Body of pancreas (tissue), 4 donors: ENCODE measurements around the gene ATP10A. TPM values are rescaled to one million over a fixed set of nuclear protein-coding genes. Genes with fewer than 3 reads are reported as not detected.

Experiments
- ATAC-seq: fragments of 150-250 bp; one replicate; pipeline ENCODE4 v1.9.1; 2016
- DNase-seq, 4 donors: peaks; one replicate each; pipeline ENCODE4 v3.0.0-alpha.2; 2019
- H3K27ac ChIP-seq, 4 donors: fragments of 200-600 bp; sonication (generic); 1 replicate in 3 of 4; 2 replicates in 1 of 4; pipeline versions ENCODE4 v1.5.1 to v1.6.1; 2016 to 2019; ENCODE audit warnings: mild to moderate bottlenecking in 1 of 4, mixed read lengths in 1 of 4, moderate library complexity in 1 of 4
- H3K27me3 ChIP-seq, 2 donors: fragments of 200-600 bp; sonication (generic); one replicate each; pipeline ENCODE4 v1.6.0; 2016; ENCODE audit warnings: mild to moderate bottlenecking in 1 of 2
- H3K36me3 ChIP-seq, 2 donors: fragments of 200-600 bp; sonication (generic); replicated peaks in 1 of 2; 2 replicates each; pipeline ENCODE4 v1.5.1; 2016; ENCODE audit warnings: low read depth in 2 of 2; ENCODE audit not compliant: insufficient read depth in 1 of 2
- H3K4me1 ChIP-seq: fragments of 200-600 bp; sonication (generic); one replicate; pipeline ENCODE4 v1.6.0; 2016
- H3K4me3 ChIP-seq, 2 donors: fragments of 200-600 bp; sonication (generic); 1 replicate in 1 of 2; 2 replicates in 1 of 2; pipeline ENCODE4 v1.5.1; 2016 to 2019
- H3K9me3 ChIP-seq, 3 donors: fragments of 200-600 bp; sonication (generic); 1 replicate in 2 of 3; 2 replicates in 1 of 3; pipeline ENCODE4 v1.5.1; 2016
- POLR2A ChIP-seq, 3 donors: fragments of 450-650 bp; IDR thresholded peaks; one replicate each; pipeline ENCODE4 v1.6.1; 2016; ENCODE audit warnings: antibody characterized with exemption in 3 of 3, mild to moderate bottlenecking in 2 of 3
- WGBS, 2 donors: methylation state at CpG; one replicate each; pipeline ENCODE4 v1.1.5; 2017; 5-methylcytosine and 5-hydroxymethylcytosine counted together
- intact Hi-C: fragments of 100-400 bp; cut with DNase I; formaldehyde crosslinking; loops from one replicate; pipeline ENCODE4 v1.15.1; 2023
- total RNA-seq, 2 donors: library from RNA; depleted of rRNA; stranded (reverse); fragments of >200 nt; gene quantifications; one replicate each; pipeline ENCODE4 v1.1.0, GENCODE V29; 2016
- TF ChIP-seq, protein P1 (sequence below), 7 experiments: fragments of 450-650 bp in 4 of 7; fragments of 200-600 bp in 3 of 7; sonication (generic) in 3 of 7; IDR thresholded peaks; one replicate each; pipeline ENCODE4 v1.5.1; 2016 to 2019; ENCODE audit warnings: antibody characterized with exemption in 7 of 7

ATP10A gene
- total RNA-seq, 2 donors from 2014 or later: 1.3 to 2.0 TPM

DNA sequence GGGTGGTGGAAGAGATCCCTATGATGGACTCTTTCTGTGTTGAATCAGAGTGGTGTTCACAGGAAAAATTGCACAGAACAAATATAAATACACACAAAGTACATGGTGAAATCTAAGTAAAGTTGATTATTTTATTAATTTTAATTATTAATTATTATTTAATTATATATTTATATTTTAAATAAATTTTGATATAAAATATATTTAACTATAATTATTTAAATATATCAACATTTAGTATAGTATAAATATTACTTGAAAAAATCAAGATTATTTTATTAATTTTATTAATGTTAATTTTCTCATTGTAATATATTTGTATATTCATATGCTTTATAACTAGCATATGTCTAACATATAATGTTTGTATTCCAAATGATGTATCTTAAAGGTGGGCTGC lies 11.3 kb upstream of the ATP10A start:
- H3K27ac ChIP-seq: no peak overlapping the region
- TF ChIP-seq, protein P1, sequence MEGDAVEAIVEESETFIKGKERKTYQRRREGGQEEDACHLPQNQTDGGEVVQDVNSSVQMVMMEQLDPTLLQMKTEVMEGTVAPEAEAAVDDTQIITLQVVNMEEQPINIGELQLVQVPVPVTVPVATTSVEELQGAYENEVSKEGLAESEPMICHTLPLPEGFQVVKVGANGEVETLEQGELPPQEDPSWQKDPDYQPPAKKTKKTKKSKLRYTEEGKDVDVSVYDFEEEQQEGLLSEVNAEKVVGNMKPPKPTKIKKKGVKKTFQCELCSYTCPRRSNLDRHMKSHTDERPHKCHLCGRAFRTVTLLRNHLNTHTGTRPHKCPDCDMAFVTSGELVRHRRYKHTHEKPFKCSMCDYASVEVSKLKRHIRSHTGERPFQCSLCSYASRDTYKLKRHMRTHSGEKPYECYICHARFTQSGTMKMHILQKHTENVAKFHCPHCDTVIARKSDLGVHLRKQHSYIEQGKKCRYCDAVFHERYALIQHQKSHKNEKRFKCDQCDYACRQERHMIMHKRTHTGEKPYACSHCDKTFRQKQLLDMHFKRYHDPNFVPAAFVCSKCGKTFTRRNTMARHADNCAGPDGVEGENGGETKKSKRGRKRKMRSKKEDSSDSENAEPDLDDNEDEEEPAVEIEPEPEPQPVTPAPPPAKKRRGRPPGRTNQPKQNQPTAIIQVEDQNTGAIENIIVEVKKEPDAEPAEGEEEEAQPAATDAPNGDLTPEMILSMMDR (IDR thresholded peaks at IDR 0.05): no peak
- no peaks in the 10 kb centered on the region for H3K36me3 ChIP-seq
- H3K4me1 ChIP-seq: no peaks in the 10 kb centered on the region
- H3K27me3 ChIP-seq: no peaks in the 10 kb centered on the region
- H3K4me3 ChIP-seq: no peak overlapping the region
- H3K9me3 ChIP-seq: no peaks in the 10 kb centered on the region
- intact Hi-C loops: no loop called here
- ATAC-seq (no peak), DNase-seq (no peak)

GRCh38 chr15:25871403-25871802 lies 8.3 kb upstream of the ATP10A start:
- ATAC-seq (no peak), DNase-seq (no peak)
- no peaks in the 10 kb centered on the region for H3K27me3 ChIP-seq
- no peaks in the 10 kb centered on the region for H3K36me3 ChIP-seq
- H3K27ac ChIP-seq: no peak overlapping the region
- TF ChIP-seq, protein P1 (IDR thresholded peaks at IDR 0.05): no peak
- TF ChIP-seq POLR2A (IDR thresholded peaks at IDR 0.05): no peak
- no peak overlapping the region for H3K4me3 ChIP-seq
- intact Hi-C loops: no loop called here
- no peaks in the 10 kb centered on the region for H3K9me3 ChIP-seq
- no peaks in the 10 kb centered on the region for H3K4me1 ChIP-seq

DNA sequence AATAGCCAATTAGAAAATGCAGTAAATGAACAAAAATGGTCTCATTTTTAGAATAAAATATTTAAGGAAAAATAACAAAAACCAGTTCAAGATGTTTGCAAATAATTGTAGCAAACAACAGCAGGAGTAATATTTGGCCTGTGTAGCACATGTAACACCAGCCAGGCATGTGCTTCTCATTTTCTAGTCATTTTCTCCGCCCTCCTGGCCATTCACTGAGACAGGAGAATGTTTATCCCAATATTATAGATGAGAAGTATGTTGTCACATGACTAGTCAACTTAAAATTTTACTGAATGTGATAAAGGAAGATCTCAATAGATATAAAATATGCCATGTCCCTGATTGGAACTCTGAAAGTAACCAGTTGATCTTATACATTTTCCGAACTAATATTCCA lies 7.8 kb upstream of the ATP10A start:
- H3K36me3 ChIP-seq: no peaks in the 10 kb centered on the region
- WGBS, 2 donors: 73 to 83% methylated on average over 2 of the region's 2 CpGs

DNA sequence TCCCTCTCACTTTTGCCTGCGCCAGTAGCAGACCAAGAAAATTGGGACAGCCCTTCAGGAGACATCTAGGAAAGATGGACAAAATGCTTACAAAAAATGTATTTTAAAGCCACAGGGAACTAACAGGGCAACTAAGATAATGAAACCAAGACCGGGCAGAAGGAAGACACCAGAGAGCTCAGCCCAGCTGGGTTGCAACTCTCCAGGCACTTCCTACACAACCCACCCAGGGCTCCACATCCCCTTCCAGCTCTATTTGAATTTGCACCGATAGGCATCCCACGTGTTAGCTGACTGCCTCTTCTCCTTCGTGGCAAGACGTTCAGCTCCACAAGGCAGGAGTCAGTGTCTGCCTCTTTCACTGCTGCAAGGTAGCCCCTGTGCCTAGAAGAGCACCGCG lies 6.6 kb upstream of the ATP10A start:
- DNase-seq: no peak
- no peaks in the 10 kb centered on the region for H3K27me3 ChIP-seq
- H3K36me3 ChIP-seq: no peaks in the 10 kb centered on the region
- TF ChIP-seq POLR2A (IDR thresholded peaks at IDR 0.05): no peak
- TF ChIP-seq, protein P1 (IDR thresholded peaks at IDR 0.05): no peak
- H3K4me1 ChIP-seq: no peaks in the 10 kb centered on the region
- intact Hi-C loops: no loop called here
- no peak for ATAC-seq
- H3K9me3 ChIP-seq: no peaks in the 10 kb centered on the region
- H3K4me3 ChIP-seq: no peak overlapping the region
- no peak overlapping the region for H3K27ac ChIP-seq
- WGBS, 2 donors: 50 to 51% methylated on average over 6 to 8 of the region's 8 CpGs

More for the DNA sequence above, 7.8 kb upstream of the ATP10A start:
- no peaks in the 10 kb centered on the region for H3K4me1 ChIP-seq
- H3K4me3 ChIP-seq: no peak overlapping the region
- TF ChIP-seq, protein P1 (IDR thresholded peaks at IDR 0.05): no peak
- no peak for TF ChIP-seq POLR2A (IDR thresholded peaks at IDR 0.05)
- ATAC-seq: no peak
- intact Hi-C loops: no loop called here
- no peak overlapping the region for H3K27ac ChIP-seq
- H3K27me3 ChIP-seq: no peaks in the 10 kb centered on the region
- H3K9me3 ChIP-seq: no peaks in the 10 kb centered on the region
- no peak for DNase-seq

GRCh38 chr15:25866874-25867273 lies 3.7 kb upstream of the ATP10A start:
- no peak for DNase-seq
- Histone ChIP-seq H3K9me3 (no peaks in the 10 kb centered on the region), H3K4me1 (peaks cover 16% of the 10 kb centered on the region), H3K27ac (no peak overlapping the region), H3K27me3 (no peaks in the 10 kb centered on the region), H3K36me3 (no peaks in the 10 kb centered on the region), H3K4me3 (no peak overlapping the region)
- 77 to 89% methylated on average over 7 of the region's 7 CpGs for WGBS, 2 donors
- ATAC-seq: no peak
- intact Hi-C loops: no loop called here
- TF ChIP-seq, protein P1 (IDR thresholded peaks at IDR 0.05): no peak
- no peak for TF ChIP-seq POLR2A (IDR thresholded peaks at IDR 0.05)
